Stimulated activated CD4-positive, alpha-beta T cell treated with anti-CD3 and anti-CD28 coated beads, Interleukin-15, amount 100 ng/mL, for 1 hour (primary cell): ENCODE results near the gene PRKD3.
"Not testable (repeated sequence)": the region's sequence is repeated elsewhere in the genome, so short reads cannot be mapped to it uniquely, and the experiment has no call there.

ENCODE experiments used
- DNase-seq, 2 donors: peaks; one replicate each; pipeline ENCODE4 v3.0.0-alpha.2; 2020; ENCODE audit warnings: low read depth in 1 of 2, low spot score in 1 of 2

PRKD3 gene

GRCh38 chr2:37317746-37318145 lies 6.9 kb downstream of the PRKD3 start:
- DNase-seq, result no peak

- no peak for DNase-seq
Measured at GRCh38 chr2:37316181-37316580, 8.5 kb downstream of the PRKD3 start.

- DNase-seq, result no peak
Measured at GRCh38 chr2:37315364-37315763, 9.3 kb downstream of the PRKD3 start.

- DNase-seq, result no peak
Measured at GRCh38 chr2:37307500-37307899, 17.1 kb downstream of the PRKD3 start.

GRCh38 chr2:37306024-37306423 lies 18.6 kb downstream of the PRKD3 start:
- no peak for DNase-seq

- DNase-seq, result no peak
Measured at GRCh38 chr2:37302701-37303252, 21.9 kb downstream of the PRKD3 start.

GRCh38 chr2:37301408-37301807 lies 23.2 kb downstream of the PRKD3 start:
- DNase-seq, result no peak

- no peak for DNase-seq
Measured at GRCh38 chr2:37300578-37300977, 24.1 kb downstream of the PRKD3 start.

- no peak for DNase-seq
Measured at GRCh38 chr2:37300146-37300545, 24.5 kb downstream of the PRKD3 start.

- DNase-seq, result no peak
Measured at GRCh38 chr2:37297632-37298031, 27.0 kb downstream of the PRKD3 start.

- no peak for DNase-seq
Measured at GRCh38 chr2:37295469-37296073, 29.1 kb downstream of the PRKD3 start.

- not testable (repeated sequence) for DNase-seq
Measured at GRCh38 chr2:37294858-37295257, 29.8 kb downstream of the PRKD3 start.

- DNase-seq, result no peak
Measured at GRCh38 chr2:37291680-37292079, 33.0 kb downstream of the PRKD3 start.

GRCh38 chr2:37287966-37288365 lies 36.7 kb downstream of the PRKD3 start:
- no peak for DNase-seq

GRCh38 chr2:37284381-37284780 lies 40.3 kb downstream of the PRKD3 start:
- DNase-seq, result no peak

GRCh38 chr2:37283207-37283606 lies 41.4 kb downstream of the PRKD3 start:
- no peak for DNase-seq

- DNase-seq, result no peak
Measured at GRCh38 chr2:37282746-37283145, 41.9 kb downstream of the PRKD3 start.

GRCh38 chr2:37281916-37282315 lies 42.7 kb downstream of the PRKD3 start:
- no peak for DNase-seq

- no peak for DNase-seq
Measured at GRCh38 chr2:37276291-37276690, 48.3 kb downstream of the PRKD3 start.
